ENCODE data around the gene CEP78.

Gene CEP78

Small RNAs within 50 kb of the gene (small RNA-seq; reads per million reads assigned to genes)
- gene AL353705.4, result 0.03 to 0.18 reads per million in 2 experiments
